Muscle of leg (tissue), 11 donors: ENCODE results near the gene HSPB7. TPM values are rescaled to one million over a fixed set of nuclear protein-coding genes. Genes with fewer than 3 reads are reported as not detected.
"Not testable (repeated sequence)": the region's sequence is repeated elsewhere in the genome, so short reads cannot be mapped to it uniquely, and the experiment has no call there.

Experiments
- DNase-seq: peaks from one replicate; pipeline ENCODE4 v3.0.0; 2013
- H3K27ac ChIP-seq: one replicate; pipeline ENCODE4 v1.5.1; 2013; ENCODE audit warnings: mild to moderate bottlenecking, low read length, control low read depth
- H3K27me3 ChIP-seq: one replicate; pipeline ENCODE4 v1.6.1; 2013; ENCODE audit warnings: low read length; ENCODE audit not compliant: control insufficient read depth, insufficient read depth
- H3K36me3 ChIP-seq: one replicate; pipeline ENCODE4 v1.6.1; 2013; ENCODE audit warnings: low read length; ENCODE audit not compliant: control insufficient read depth, insufficient read depth
- H3K4me1 ChIP-seq: one replicate; pipeline ENCODE4 v1.6.1; 2013; ENCODE audit warnings: low read length; ENCODE audit not compliant: control insufficient read depth, insufficient read depth
- H3K4me3 ChIP-seq: one replicate; pipeline ENCODE4 v1.5.1; 2013; ENCODE audit warnings: low read length, control low read depth
- H3K9me3 ChIP-seq: replicated peaks from 2 replicates; pipeline ENCODE4 v1.6.1; 2013; ENCODE audit warnings: low read depth, low read length; ENCODE audit not compliant: control insufficient read depth
- WGBS: methylation state at CpG from one replicate; pipeline ENCODE4 v1.1.5; 2013; ENCODE audit warnings: missing lambda C conversion rate; ENCODE audit not compliant: insufficient coverage; 5-methylcytosine and 5-hydroxymethylcytosine counted together
- polyA plus RNA-seq, 8 donors: library from polyadenylated mRNA; unstranded; fragments of 120-200 nt; gene quantifications; one replicate each; pipeline versions ENCODE4 v1.2.1 to v1.2.3, GENCODE V29; 2013; ENCODE audit warnings: inconsistent platforms in 1 of 8, low replicate concordance in 1 of 8; ENCODE audit not compliant: insufficient read length in 8 of 8, insufficient read depth in 1 of 8
- total RNA-seq: library from RNA; stranded (reverse); fragments of 120-200 nt; gene quantifications from one replicate; pipeline ENCODE4 v1.2.4, GENCODE V29; 2013

The HSPB7 gene
- total and polyA plus RNA-seq, 9 donors = 39.5 to 165 (median 136) TPM

DNA sequence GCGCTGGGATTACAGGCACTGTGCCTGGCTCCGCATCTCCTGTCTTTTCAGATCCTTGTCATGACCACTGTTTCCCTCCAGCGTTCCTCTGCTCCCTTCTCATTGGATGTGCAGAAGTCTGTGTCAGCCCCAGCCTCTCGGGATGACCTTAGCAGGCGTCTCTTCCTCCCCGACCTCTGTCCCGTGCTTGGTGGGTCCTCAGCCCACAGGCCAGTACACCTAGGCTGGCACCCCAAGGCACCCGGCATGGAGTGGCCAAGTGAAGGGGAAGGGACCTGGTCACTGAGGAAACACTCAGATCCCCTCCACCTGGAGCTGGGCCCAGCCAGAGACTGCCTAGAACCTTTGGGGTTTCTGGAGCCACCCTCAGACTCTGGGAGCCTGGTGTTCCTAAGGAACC lies 23.4 kb upstream of the HSPB7 start:
- H3K9me3 ChIP-seq = no peaks in the 10 kb centered on the region
- H3K36me3 ChIP-seq = no peaks in the 10 kb centered on the region
- H3K27ac ChIP-seq = no peak overlapping the region
- WGBS = 70% methylated on average over 5 of the region's 8 CpGs
- no peak for DNase-seq
- H3K4me1 ChIP-seq = no peaks in the 10 kb centered on the region
- peaks cover 9% of the 10 kb centered on the region for H3K27me3 ChIP-seq
- no peak overlapping the region for H3K4me3 ChIP-seq

DNA sequence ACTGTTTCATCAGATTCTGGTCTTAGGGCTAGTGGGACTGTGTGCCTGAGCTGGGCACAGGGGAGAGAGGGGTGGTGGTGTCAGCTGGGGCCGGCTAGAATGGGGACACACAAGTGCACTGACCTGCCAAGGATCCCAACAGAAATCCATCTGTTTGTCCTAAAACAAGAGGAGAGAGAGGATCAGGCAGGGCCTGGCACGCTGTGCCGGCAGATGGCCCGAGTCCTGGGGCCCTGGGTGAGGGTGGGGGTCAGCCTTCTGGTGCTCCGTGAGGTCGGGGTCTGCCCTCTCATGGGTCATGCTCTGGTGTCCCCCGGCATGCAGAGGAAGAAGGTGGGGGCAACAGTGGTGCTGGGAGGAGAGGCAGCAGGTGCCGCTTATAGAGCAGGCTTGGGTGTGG lies 22.0 kb upstream of the HSPB7 start:
- not testable (repeated sequence) for DNase-seq, H3K4me3 ChIP-seq, H3K4me1 ChIP-seq, H3K27ac ChIP-seq, H3K27me3 ChIP-seq, H3K36me3 ChIP-seq, H3K9me3 ChIP-seq
- 67% methylated on average over 4 of the region's 8 CpGs for whole genome bisulfite sequencing

DNA sequence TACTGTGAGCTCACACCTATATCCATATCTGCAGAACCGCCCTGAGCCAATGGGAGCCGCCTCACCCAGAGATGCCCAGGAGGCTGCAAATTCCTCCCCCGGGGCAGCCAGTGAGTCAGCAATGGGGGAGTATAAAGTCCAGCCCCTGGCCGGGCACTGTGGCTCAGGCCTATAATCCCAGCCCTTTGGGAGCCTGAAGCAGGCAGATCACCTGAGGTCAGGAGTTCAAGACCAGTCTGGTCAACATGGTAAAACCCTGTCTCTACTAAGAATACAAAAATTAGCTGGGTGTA lies 20.7 kb upstream of the HSPB7 start:
- H3K27me3 ChIP-seq = peaks cover 9% of the 10 kb centered on the region
- no peaks in the 10 kb centered on the region for H3K4me1 ChIP-seq
- no peak for DNase-seq
- no peak overlapping the region for H3K27ac ChIP-seq
- 65% methylated on average over 4 of the region's 4 CpGs for WGBS
- H3K4me3 ChIP-seq = no peak overlapping the region
- H3K36me3 ChIP-seq = no peaks in the 10 kb centered on the region
- H3K9me3 ChIP-seq = no peaks in the 10 kb centered on the region

DNA sequence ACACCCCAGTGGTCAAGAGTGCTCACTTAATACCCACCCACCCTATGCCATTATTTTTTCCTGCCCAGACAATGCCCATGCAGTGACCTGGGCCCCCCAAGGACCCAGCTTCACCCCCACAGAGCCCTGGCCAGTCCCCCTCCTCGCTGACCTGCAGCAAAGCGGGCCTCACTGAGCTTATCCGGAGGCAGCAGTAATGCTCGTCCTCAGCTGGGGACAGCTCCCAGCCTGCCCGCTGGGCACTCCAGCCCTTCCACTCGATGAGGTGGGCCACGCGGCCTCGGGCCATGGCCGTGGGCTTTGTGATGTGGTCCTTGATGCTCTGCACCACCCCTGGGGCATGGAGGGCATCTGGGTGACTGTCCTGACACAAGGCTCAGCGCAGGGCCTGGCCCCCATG lies 18.6 kb upstream of the HSPB7 start:
- not testable (repeated sequence) for H3K9me3 ChIP-seq, H3K27ac ChIP-seq, DNase-seq, H3K36me3 ChIP-seq, H3K27me3 ChIP-seq, H3K4me1 ChIP-seq, H3K4me3 ChIP-seq
- no CpG with 5 or more reads among the region's 11 CpGs for WGBS

DNA sequence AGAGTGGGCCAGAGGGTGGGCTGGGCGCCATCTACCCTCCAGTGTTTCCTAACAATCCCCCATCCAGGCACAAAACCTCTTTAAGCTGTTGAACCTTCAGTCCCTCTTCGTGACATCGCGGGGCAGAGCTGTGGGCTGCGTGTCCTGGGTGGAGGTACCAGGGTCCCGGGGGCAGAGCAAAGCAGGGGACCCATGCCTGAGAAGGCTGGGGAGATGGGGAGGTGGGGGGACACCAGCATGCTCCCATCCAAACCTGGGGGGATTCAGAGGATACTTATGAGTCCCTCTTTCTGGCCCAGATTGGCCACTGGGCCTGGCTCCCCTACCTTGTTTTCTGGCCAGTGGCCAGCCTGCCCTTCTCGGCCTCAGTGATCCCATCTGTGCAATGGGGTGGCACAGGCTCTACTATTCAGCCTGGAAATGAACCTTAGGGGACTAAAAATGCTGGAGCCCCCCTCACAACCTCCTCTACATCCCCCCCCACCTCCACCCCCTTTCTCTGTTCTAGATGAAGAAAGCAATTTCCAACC lies 15.3 kb upstream of the HSPB7 start:
- not testable (repeated sequence) for DNase-seq, H3K27ac ChIP-seq, H3K4me1 ChIP-seq, H3K36me3 ChIP-seq, H3K4me3 ChIP-seq, H3K9me3 ChIP-seq
- 42% methylated on average over 6 of the region's 7 CpGs for WGBS
- peaks cover 10% of the 10 kb centered on the region for H3K27me3 ChIP-seq

DNA sequence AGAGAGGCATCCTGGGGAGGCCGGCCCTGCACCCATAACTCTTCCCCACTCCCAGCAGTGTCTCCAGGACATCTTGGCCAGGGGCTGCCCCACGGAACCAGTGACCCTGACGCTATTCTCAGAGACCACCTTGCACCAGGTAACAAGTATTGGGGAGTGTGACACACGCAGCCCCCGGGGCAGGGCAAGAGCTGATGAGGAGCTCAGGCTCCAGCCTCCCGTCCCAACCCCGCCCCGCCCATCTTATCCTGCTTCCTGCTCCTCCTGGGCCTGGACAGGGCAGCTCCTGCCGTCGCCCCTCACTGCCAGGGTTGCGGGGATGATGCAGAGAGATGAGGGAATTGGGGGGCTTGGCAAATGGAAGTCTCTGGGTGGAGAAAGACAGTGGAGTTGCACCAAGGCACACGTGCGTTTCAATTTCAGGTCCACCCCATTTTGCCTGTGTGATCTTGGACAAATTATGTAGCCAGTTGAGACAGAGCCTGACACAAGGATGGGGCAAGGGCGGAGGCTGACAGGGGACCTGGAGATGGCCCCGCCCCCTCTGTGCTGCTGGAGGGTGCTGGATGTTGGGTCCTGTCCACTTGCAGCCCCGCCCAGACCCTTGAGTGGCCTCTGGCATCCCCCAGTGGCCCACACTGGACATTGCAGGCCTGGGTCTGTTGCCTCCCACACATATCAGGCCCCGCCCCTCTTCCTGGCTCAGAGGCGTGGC lies 14.7 kb upstream of the HSPB7 start:
- Histone ChIP-seq H3K4me3 (no peak overlapping the region), H3K27ac (no peak overlapping the region), H3K36me3 (no peaks in the 10 kb centered on the region), H3K27me3 (peaks cover 15% of the 10 kb centered on the region), H3K4me1 (peaks cover 9% of the 10 kb centered on the region), H3K9me3 (no peaks in the 10 kb centered on the region)
- peak; percentile 80 for DNase-seq
- 42% methylated on average over 10 of the region's 18 CpGs for WGBS

DNA sequence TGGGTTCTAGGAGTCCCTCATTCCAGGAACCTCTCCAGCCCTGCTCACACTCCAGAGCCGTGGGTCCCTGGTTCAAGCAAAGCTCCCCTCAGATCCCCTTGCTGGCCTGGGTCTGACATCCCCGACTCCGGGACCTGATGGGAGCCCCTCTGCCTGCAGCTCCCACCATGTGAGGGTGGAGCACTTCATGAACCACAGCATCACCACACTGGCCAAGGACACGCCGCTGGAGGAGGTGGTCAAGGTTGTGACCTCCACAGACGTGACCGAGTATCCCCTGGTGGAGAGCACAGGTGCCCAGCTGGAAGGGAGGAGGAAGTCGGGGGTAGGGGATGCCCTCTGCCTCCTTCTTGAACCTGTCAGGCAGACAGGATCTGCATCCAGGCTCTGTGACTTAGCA lies 13.7 kb upstream of the HSPB7 start:
- Histone ChIP-seq H3K36me3 (no peaks in the 10 kb centered on the region), H3K4me1 (peaks cover 17% of the 10 kb centered on the region), H3K27me3 (peaks cover 20% of the 10 kb centered on the region), H3K9me3 (no peaks in the 10 kb centered on the region), H3K27ac (no peak overlapping the region), H3K4me3 (no peak overlapping the region)
- DNase-seq = no peak
- 80% methylated on average over 3 of the region's 8 CpGs for WGBS

DNA sequence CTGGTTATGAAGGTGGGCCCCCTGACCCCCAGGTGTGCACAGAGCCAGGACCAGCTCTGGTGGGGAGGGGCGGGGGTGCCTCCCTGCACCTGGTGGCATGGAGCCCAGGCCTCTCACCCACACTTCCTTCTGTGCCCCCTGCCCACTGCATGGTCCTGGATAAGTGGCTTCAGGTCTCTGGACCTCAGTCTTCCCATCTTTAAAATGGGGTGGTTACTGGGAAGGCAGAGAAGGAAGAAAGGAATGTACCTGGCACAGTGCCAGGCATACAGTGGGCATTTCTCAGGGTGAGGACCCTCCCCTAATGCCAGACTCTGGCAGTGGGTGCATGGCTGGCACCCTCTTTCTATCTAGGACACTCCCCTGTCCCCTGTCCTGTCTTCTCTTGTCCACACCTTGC lies 11.4 kb upstream of the HSPB7 start:
- DNase-seq = no peak
- no CpG with 5 or more reads among the region's 1 CpG for WGBS
- Histone ChIP-seq H3K9me3 (no peaks in the 10 kb centered on the region), H3K4me3 (no peak overlapping the region), H3K4me1 (peaks cover 17% of the 10 kb centered on the region), H3K27me3 (peaks cover 24% of the 10 kb centered on the region), H3K27ac (no peak overlapping the region), H3K36me3 (no peaks in the 10 kb centered on the region)

DNA sequence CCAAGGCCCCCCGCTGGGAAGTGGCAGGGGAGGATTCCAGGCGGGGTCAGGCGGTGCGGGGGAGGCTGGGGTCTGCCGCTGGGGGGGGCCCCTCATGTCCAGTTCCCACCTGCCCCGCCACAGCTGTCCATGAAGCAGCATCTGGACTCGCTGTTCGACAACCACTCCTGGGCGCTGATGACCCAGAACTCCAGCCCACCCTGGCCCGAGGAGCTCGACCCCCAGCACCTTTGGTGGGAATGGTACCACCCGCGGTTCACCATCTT lies 11.1 kb upstream of the HSPB7 start:
- H3K36me3 ChIP-seq, H3K9me3 ChIP-seq, H3K27ac ChIP-seq, DNase-seq, H3K4me3 ChIP-seq: not testable (repeated sequence)
- WGBS = 90% methylated on average over 2 of the region's 13 CpGs
- peaks cover 17% of the 10 kb centered on the region for H3K4me1 ChIP-seq
- H3K27me3 ChIP-seq = peaks cover 24% of the 10 kb centered on the region

DNA sequence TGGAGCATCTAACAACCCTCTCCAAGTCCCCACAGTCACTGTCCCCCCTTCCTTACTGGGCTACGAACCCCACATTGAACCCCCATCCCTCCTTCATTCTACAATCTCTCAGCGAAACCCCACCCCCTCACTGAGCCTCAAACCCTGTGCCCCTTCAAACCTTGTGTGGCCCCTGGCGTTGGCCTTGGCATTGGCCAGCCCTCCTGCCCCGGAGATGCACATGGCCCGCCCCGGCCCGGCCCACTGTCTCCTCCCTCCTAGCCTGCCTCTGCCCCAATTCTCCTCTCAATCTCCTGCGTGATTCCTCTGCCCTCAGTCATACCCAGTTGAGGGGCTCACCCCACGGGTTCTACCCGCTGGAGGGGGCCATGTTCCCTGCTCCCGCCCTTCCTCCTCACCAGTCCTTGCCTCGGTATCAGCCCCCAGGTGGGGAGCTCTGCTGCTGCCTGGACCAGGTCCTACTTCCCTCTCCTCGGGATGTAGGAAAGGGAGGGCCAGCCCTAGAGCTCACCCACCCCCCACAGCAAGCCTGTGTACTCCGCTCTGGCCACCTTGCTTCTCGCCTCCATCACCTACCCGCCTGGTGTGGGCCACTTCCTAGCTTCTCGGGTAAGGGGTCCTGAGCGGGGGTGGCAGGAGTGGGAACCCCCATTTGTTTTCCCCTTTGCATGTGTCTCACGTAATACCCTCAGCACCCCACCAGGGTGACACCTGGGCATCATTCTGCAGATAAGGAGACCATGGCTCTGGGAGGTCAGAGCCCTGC lies 10.6 kb upstream of the HSPB7 start:
- H3K27ac ChIP-seq = no peak overlapping the region
- H3K9me3 ChIP-seq = no peaks in the 10 kb centered on the region
- H3K27me3 ChIP-seq = peaks cover 26% of the 10 kb centered on the region
- WGBS = 52% methylated on average over 11 of the region's 19 CpGs
- H3K36me3 ChIP-seq = no peaks in the 10 kb centered on the region
- no peak overlapping the region for H3K4me3 ChIP-seq
- no peak for DNase-seq
- peaks cover 18% of the 10 kb centered on the region for H3K4me1 ChIP-seq
